H1 (cell line): ENCODE measurements around the gene GPX5. TPM values are rescaled to one million over a fixed set of nuclear protein-coding genes. Genes with fewer than 3 reads are reported as not detected.
A peak's percentile ranks its signal among the peaks of the same experiment; 100 is the strongest.

ENCODE experiments used
- CTCF ChIA-PET: fragments of 300-600 bp; sonication (Branson Sonifier 250); formaldehyde crosslinking; loops from one replicate; lab custom pipeline; 2021; ENCODE audit not compliant: partially characterized antibody; lab: Charles Lee
- POLR2A ChIA-PET: fragments of 300-600 bp; sonication (Branson Sonifier 250); formaldehyde crosslinking; loops from one replicate; lab custom pipeline; 2021; ENCODE audit warnings: inconsistent platforms; ENCODE audit not compliant: partially characterized antibody; lab: Charles Lee
- DNase-seq, 2 experiments: peaks; one replicate each; pipeline versions ENCODE4 v3.0.0 to v3.0.0-alpha.2; 2010 to 2022; ENCODE audit warnings: low spot score in 2 of 2, low read depth in 1 of 2, mixed read lengths in 1 of 2
- FAIRE-seq: peaks from 2 replicates; lab custom pipeline; 2011; peaks lifted over from hg19 to GRCh38; lab: Jason Lieb, UNC
- H2AFZ ChIP-seq: 2 replicates; pipeline ENCODE4 v1.8.1; 2012; ENCODE audit warnings: low read length, inconsistent platforms
- H2AK5ac ChIP-seq: 2 replicates; pipeline ENCODE4 v1.6.1; 2013; ENCODE audit warnings: low read depth, low read length
- H2BK120ac ChIP-seq: replicated peaks from 2 replicates; pipeline ENCODE3; 2013; ENCODE audit warnings: low read depth, low read length, inconsistent platforms
- H2BK12ac ChIP-seq: 2 replicates; pipeline ENCODE4 v1.6.1; 2013; ENCODE audit warnings: low read depth, low read length
- H2BK15ac ChIP-seq: 2 replicates; pipeline ENCODE4 v1.6.1; 2013; ENCODE audit warnings: low read length
- H2BK20ac ChIP-seq: 2 replicates; pipeline ENCODE4 v1.6.1; 2013; ENCODE audit warnings: low read length
- H2BK5ac ChIP-seq: 2 replicates; pipeline ENCODE4 v1.6.1; 2013; ENCODE audit warnings: low read depth, low read length
- H3K14ac ChIP-seq: 2 replicates; pipeline ENCODE4 v1.6.1; 2013; ENCODE audit warnings: inconsistent platforms; ENCODE audit not compliant: insufficient read length
- H3K18ac ChIP-seq: 2 replicates; pipeline ENCODE4 v1.6.1; 2013; ENCODE audit warnings: low read length; ENCODE audit errors: extremely low read depth
- H3K23ac ChIP-seq: 2 replicates; pipeline ENCODE4 v1.6.1; 2013; ENCODE audit warnings: inconsistent platforms; ENCODE audit not compliant: insufficient read length
- H3K23me2 ChIP-seq: 2 replicates; pipeline ENCODE4 v1.6.1; 2013; ENCODE audit warnings: low read depth, low read length
- H3K27ac ChIP-seq: 2 replicates; pipeline ENCODE4 v1.6.1; 2011; ENCODE audit warnings: low read depth, low read length, inconsistent platforms
- H3K27me3 ChIP-seq, 4 experiments: replicated peaks in 1 of 4; 1 replicate in 1 of 4; 2 replicates in 3 of 4; pipeline versions ENCODE4 v1.6.1 to v1.8.1; 2011 to 2013; ENCODE audit warnings: low read length in 3 of 4, mild to moderate bottlenecking in 3 of 4, inconsistent platforms in 2 of 4, mixed read lengths in 2 of 4, moderate library complexity in 1 of 4; ENCODE audit not compliant: control insufficient read depth in 3 of 4, insufficient read depth in 3 of 4; ENCODE audit errors: extremely low read depth in 1 of 4
- H3K36me3 ChIP-seq, 4 experiments: 2 replicates each; pipeline versions ENCODE4 v1.6.1 to v1.8.1; 2011 to 2013; ENCODE audit warnings: mild to moderate bottlenecking in 4 of 4, low read length in 3 of 4, moderate library complexity in 2 of 4, control low read depth in 1 of 4, inconsistent platforms in 1 of 4; ENCODE audit not compliant: insufficient read depth in 4 of 4, control insufficient read depth in 2 of 4
- H3K4ac ChIP-seq: replicated peaks from 2 replicates; pipeline ENCODE3; 2013; ENCODE audit warnings: low read length, low read depth, mixed read lengths, inconsistent platforms; ENCODE audit not compliant: insufficient read length
- H3K4me1 ChIP-seq, 4 experiments: replicated peaks in 1 of 4; 1 replicate in 1 of 4; 2 replicates in 3 of 4; pipeline versions ENCODE4 v1.6.1 to v1.8.1; 2011 to 2013; ENCODE audit warnings: low read length in 3 of 4, inconsistent platforms in 2 of 4, mixed read lengths in 1 of 4; ENCODE audit not compliant: insufficient read depth in 4 of 4, control insufficient read depth in 3 of 4
- H3K4me2 ChIP-seq, 2 experiments: 2 replicates each; pipeline versions ENCODE4 v1.6.1 to v1.8.1; 2011 to 2013; ENCODE audit warnings: low read depth in 2 of 2, low read length in 2 of 2, control low read depth in 1 of 2, inconsistent platforms in 1 of 2, mild to moderate bottlenecking in 1 of 2; ENCODE audit not compliant: insufficient read depth in 1 of 2
- H3K4me3 ChIP-seq, 4 experiments: fragments of 200-600, 300-600 bp in 1 of 4; sonication (generic), shearing (Covaris generic), sonication (Bioruptor Twin) in 1 of 4; 2 replicates each; pipeline versions ENCODE4 v1.5.1 to v1.8.1; 2011 to 2016; ENCODE audit warnings: low read length in 4 of 4, low read depth in 3 of 4, control low read depth in 2 of 4, inconsistent platforms in 2 of 4, mild to moderate bottlenecking in 2 of 4, mixed read lengths in 1 of 4, moderate library complexity in 1 of 4; ENCODE audit not compliant: insufficient read depth in 2 of 4; ENCODE audit errors: extremely low read depth in 1 of 4
- H3K56ac ChIP-seq: replicated peaks from 2 replicates; pipeline ENCODE3; 2013; ENCODE audit warnings: low read depth, mild to moderate bottlenecking, mixed read lengths, low read length, inconsistent platforms; ENCODE audit not compliant: insufficient read length
- H3K79me1 ChIP-seq: 2 replicates; pipeline ENCODE4 v1.6.1; 2013; ENCODE audit warnings: low read depth, low read length, control low read depth
- H3K79me2 ChIP-seq, 2 experiments: 2 replicates each; pipeline versions ENCODE4 v1.6.1 to v1.8.1; 2012 to 2013; ENCODE audit warnings: low read length in 2 of 2, mild to moderate bottlenecking in 2 of 2, inconsistent platforms in 1 of 2; ENCODE audit not compliant: insufficient read depth in 2 of 2, control insufficient read depth in 1 of 2
- H3K9ac ChIP-seq, 4 experiments: replicated peaks in 1 of 4; 1 replicate in 1 of 4; 2 replicates in 3 of 4; pipeline versions ENCODE4 v1.6.1 to v1.8.1; 2011 to 2013; ENCODE audit warnings: low read depth in 3 of 4, low read length in 3 of 4, control low read depth in 2 of 4, mild to moderate bottlenecking in 2 of 4, moderate library complexity in 2 of 4, inconsistent platforms in 1 of 4; ENCODE audit errors: extremely low read depth in 1 of 4
- H3K9me3 ChIP-seq, 2 experiments: 2 replicates each; pipeline versions ENCODE4 v1.6.1 to v1.8.1; 2012 to 2013; ENCODE audit warnings: mild to moderate bottlenecking in 2 of 2, moderate library complexity in 2 of 2, control low read depth in 1 of 2, inconsistent platforms in 1 of 2, low read depth in 1 of 2, low read length in 1 of 2, mixed read lengths in 1 of 2; ENCODE audit not compliant: insufficient read depth in 2 of 2
- H4K20me1 ChIP-seq, 2 experiments: replicated peaks in 1 of 2; 2 replicates each; pipeline versions ENCODE3 to v1.8.1; 2011 to 2013; ENCODE audit warnings: inconsistent platforms in 2 of 2, low read length in 2 of 2, mild to moderate bottlenecking in 1 of 2; ENCODE audit not compliant: insufficient read depth in 2 of 2, control insufficient read depth in 1 of 2
- H4K5ac ChIP-seq: 2 replicates; pipeline ENCODE4 v1.6.1; 2013; ENCODE audit warnings: low read length, low read depth, mixed read lengths, inconsistent platforms; ENCODE audit not compliant: insufficient read length
- H4K8ac ChIP-seq: 2 replicates; pipeline ENCODE4 v1.8.0; 2013; ENCODE audit warnings: mild to moderate bottlenecking, moderate library complexity, low read length, inconsistent platforms; ENCODE audit not compliant: insufficient read depth; ENCODE audit errors: extremely low read depth
- H4K91ac ChIP-seq: replicated peaks from 2 replicates; pipeline ENCODE3; 2013; ENCODE audit warnings: low read length, mixed read lengths, inconsistent platforms; ENCODE audit not compliant: insufficient read length
- PHF8 ChIP-seq: fragments of 200-600 bp; sonication (generic); conservative IDR thresholded peaks from 2 replicates; pipeline ENCODE4 v1.7.1; 2012; ENCODE audit warnings: low read depth, mild to moderate bottlenecking, inconsistent platforms, low read length, moderate library complexity
- SP1 ChIP-seq: IDR thresholded peaks from 2 replicates; pipeline ENCODE4 v1.6.1; 2011; ENCODE audit warnings: low read depth, low read length
- WGBS, 2 experiments: shearing (Covaris generic) in 1 of 2; methylation state at CpG; one replicate each; pipeline versions ENCODE4 v1.1.6 to v1.1.7; 2013 to 2015; ENCODE audit warnings: low lambda C conversion rate in 2 of 2, mixed read lengths in 2 of 2, inconsistent platforms in 1 of 2, low coverage in 1 of 2, missing lambda C conversion rate in 1 of 2; ENCODE audit not compliant: insufficient replicate concordance in 2 of 2, insufficient coverage in 1 of 2, insufficient read length in 1 of 2; ENCODE audit errors: extremely low coverage in 1 of 2, missing lambda C conversion rate in 1 of 2; 5-methylcytosine and 5-hydroxymethylcytosine counted together
- polyA plus RNA-seq, 7 experiments: library from polyadenylated mRNA; depleted of rRNA in 3 of 7; stranded (reverse) in 5 of 7; unstranded in 2 of 7; fragments of >200 nt in 5 of 7; fragments of 200-250 nt in 2 of 7; gene quantifications; 1 replicate in 5 of 7; 2 replicates in 1 of 7; 4 replicates in 1 of 7; pipeline versions ENCODE4 v1.2.1 to v1.2.3, GENCODE V29; 2011 to 2013; ENCODE audit warnings: missing spikeins in 2 of 7, mixed read lengths in 2 of 7
- total RNA-seq: library from RNA; stranded (reverse); fragmentation: NEBNext Ultra II Directional; extraction: Animal tissue kit (Norgen Biotek cat#: 25700); gene quantifications from 2 replicates; pipeline ENCODE4 v1.2.1, GENCODE V29; 2021
- TF ChIP-seq, protein P1 (sequence below): IDR thresholded peaks from 2 replicates; pipeline ENCODE4 v1.6.1; 2012; ENCODE audit warnings: inconsistent platforms

GPX5 gene
- total and polyA plus RNA-seq, 2 of the 8 experiments (the other 6 are each of a cell fraction or from before 2014, with no cell fraction given), result 0.08 TPM; not detected in 1

GRCh38 chr6:28566527-28567252 lies 41.0 kb downstream of the GPX5 start:
- H2BK15ac ChIP-seq, result no peak overlapping the region
- TF ChIP-seq, protein P1, sequence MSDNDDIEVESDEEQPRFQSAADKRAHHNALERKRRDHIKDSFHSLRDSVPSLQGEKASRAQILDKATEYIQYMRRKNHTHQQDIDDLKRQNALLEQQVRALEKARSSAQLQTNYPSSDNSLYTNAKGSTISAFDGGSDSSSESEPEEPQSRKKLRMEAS, result no peak
- TF ChIP-seq PHF8, result no peak
- no peak for TF ChIP-seq SP1
- no peak overlapping the region for H3K4me3 ChIP-seq
- no peaks in the 10 kb centered on the region for H3K79me1 ChIP-seq
- H3K56ac ChIP-seq, result no peak overlapping the region
- no peak overlapping the region for H3K18ac ChIP-seq
- FAIRE-seq (no peak), DNase-seq (no peak)
- peak overlapping the region; percentile 43; the same call in 1 of the 2 replicates for H2AFZ ChIP-seq
- H3K9me3 ChIP-seq, result no peaks in the 10 kb centered on the region
- H4K91ac ChIP-seq, result no peak overlapping the region
- H4K5ac ChIP-seq, result no peak overlapping the region
- H2BK12ac ChIP-seq, result no peak overlapping the region
- H3K9ac ChIP-seq, result no peak overlapping the region
- 92% methylated on average over 12 of the region's 12 CpGs; no CpG with 5 or more reads in 1 of the 2 experiments for WGBS, 2 experiments
- POLR2A ChIA-PET, result interaction anchor here (0.6 kb wide), 1 partner anchor 14 kb away, joined by 3 read pairs; no protein-coding TSS in a partner anchor
- no peaks in the 10 kb centered on the region for H3K36me3 ChIP-seq
- no peak overlapping the region for H2AK5ac ChIP-seq
- no peak overlapping the region for H3K4me2 ChIP-seq
- H3K4me1 ChIP-seq, result no peaks in the 10 kb centered on the region
- no peaks in the 10 kb centered on the region for H3K27me3 ChIP-seq
- H2BK5ac ChIP-seq, result no peak overlapping the region
- CTCF ChIA-PET, result interaction anchor here (0.9 to 1.2 kb wide), 3 partner anchors 15 to 24 kb away, joined by 3 to 5 read pairs (median 4); no protein-coding TSS in a partner anchor
- no peak overlapping the region for H4K8ac ChIP-seq
- H2BK20ac ChIP-seq, result no peak overlapping the region
- H3K23ac ChIP-seq, result no peak overlapping the region
- no peak overlapping the region for H3K27ac ChIP-seq
- H4K20me1 ChIP-seq, result no peaks in the 10 kb centered on the region
- H3K79me2 ChIP-seq, result no peaks in the 10 kb centered on the region
- no peak overlapping the region for H2BK120ac ChIP-seq
- H3K14ac ChIP-seq, result no peak overlapping the region
- H3K23me2 ChIP-seq, result no peaks in the 10 kb centered on the region
- H3K4ac ChIP-seq, result no peak overlapping the region
